GM12878 (cell line): Measurements from ENCODE around the gene NAXE. TPM values are rescaled to one million over a fixed set of nuclear protein-coding genes. Genes with fewer than 3 reads are reported as not detected.

Source experiments
- ATAC-seq: fragments of 200-7000 bp; cut with Tn5 transposase; 3 replicates; pipeline ENCODE4 v1.9.1; 2020; ENCODE audit warnings: mild to moderate bottlenecking, moderate library complexity
- BruUV-seq: library from RNA; stranded (reverse); fragments of 400-500 nt; replicated peaks from 2 replicates; lab custom pipeline; 2021; lab: Mats Ljungman, UMichigan
- CTCF ChIA-PET: fragments of 300-600 bp; sonication (Branson Sonifier 250); formaldehyde crosslinking; extraction: SDS; loops from one replicate; lab custom pipeline; 2021; ENCODE audit warnings: inconsistent platforms; lab: Yijun Ruan, JAX
- POLR2A ChIA-PET: fragments of 350-600 bp; formaldehyde crosslinking; extraction: SDS; loops from one replicate; lab custom pipeline; 2021; ENCODE audit warnings: inconsistent platforms; lab: Charles Lee
- RAD21 ChIA-PET: fragments of 300-600 bp; sonication (Branson Sonifier 250); formaldehyde crosslinking; loops from one replicate; lab custom pipeline; 2023; ENCODE audit warnings: antibody characterized with exemption; ENCODE audit not compliant: unreplicated experiment; lab: Charles Lee
- SMC1A ChIA-PET: fragments of 300-600 bp; sonication (Branson Sonifier 250); formaldehyde crosslinking; loops from one replicate; lab custom pipeline; 2023; ENCODE audit not compliant: unreplicated experiment, uncharacterized antibody; lab: Charles Lee
- DNase-seq: peaks from one replicate; pipeline ENCODE4 v3.0.0-alpha.2; 2011; ENCODE audit warnings: low read depth, low spot score
- FAIRE-seq: peaks from 3 replicates; lab custom pipeline; 2011; peaks lifted over from hg19 to GRCh38; lab: Jason Lieb, UNC
- H2AFZ ChIP-seq: 2 replicates; pipeline ENCODE4 v1.6.0; 2011; ENCODE audit warnings: low read depth, low read length, control low read depth; ENCODE audit not compliant: control insufficient read depth
- H3K27ac ChIP-seq: 2 replicates; pipeline ENCODE4 v1.5.1; 2011; ENCODE audit warnings: control low read depth; ENCODE audit not compliant: control insufficient read depth, insufficient read depth
- H3K27me3 ChIP-seq, 2 experiments: replicated peaks in 1 of 2; 2 replicates each; pipeline versions ENCODE4 v1.6.0 to v1.6.1; 2011; ENCODE audit warnings: low read length in 1 of 2; ENCODE audit not compliant: control insufficient read depth in 2 of 2, insufficient read depth in 2 of 2
- H3K36me3 ChIP-seq, 2 experiments: 2 replicates each; pipeline ENCODE4 v1.5.1; 2011; ENCODE audit warnings: low read length in 1 of 2; ENCODE audit not compliant: control insufficient read depth in 2 of 2, insufficient read depth in 2 of 2
- H3K4me1 ChIP-seq: 2 replicates; pipeline ENCODE4 v1.6.1; 2011; ENCODE audit warnings: mild to moderate bottlenecking, low read length, moderate library complexity, mixed read lengths; ENCODE audit not compliant: control insufficient read depth, insufficient read depth
- H3K4me2 ChIP-seq: 2 replicates; pipeline ENCODE4 v1.6.0; 2011; ENCODE audit warnings: control low read depth; ENCODE audit not compliant: control insufficient read depth, insufficient read depth
- H3K4me3 ChIP-seq: fragments of 200-600 bp; sonication (generic); 2 replicates; pipeline ENCODE4 v1.5.1; 2016
- H3K79me2 ChIP-seq: 2 replicates; pipeline ENCODE4 v1.6.0; 2011; ENCODE audit warnings: low read length; ENCODE audit not compliant: control insufficient read depth, insufficient read depth
- H3K9ac ChIP-seq: 2 replicates; pipeline ENCODE4 v1.8.0; 2011; ENCODE audit warnings: low read length, control low read depth, mixed read lengths; ENCODE audit not compliant: control insufficient read depth, insufficient read depth
- H3K9me3 ChIP-seq: replicated peaks from 3 replicates; pipeline ENCODE4 v1.5.1; 2011; ENCODE audit warnings: mild to moderate bottlenecking, low read length; ENCODE audit not compliant: control insufficient read depth, insufficient read depth
- H4K20me1 ChIP-seq: 2 replicates; pipeline ENCODE4 v1.6.0; 2011; ENCODE audit not compliant: control insufficient read depth, insufficient read depth
- ATF3 ChIP-seq: IDR thresholded peaks from 2 replicates; pipeline ENCODE4 v1.6.1; 2011; ENCODE audit warnings: low read depth, mild to moderate bottlenecking, low read length, moderate library complexity, borderline replicate concordance; ENCODE audit errors: extremely low read depth
- BRCA1 ChIP-seq: IDR thresholded peaks from 2 replicates; pipeline ENCODE4 v1.6.1; 2011; ENCODE audit warnings: low read depth, low read length, improper control_type of control experiment
- E2F4 ChIP-seq: IDR thresholded peaks from 2 replicates; pipeline ENCODE4 v1.6.1; 2012; ENCODE audit warnings: low read depth, low read length, improper control_type of control experiment
- EGR1 ChIP-seq, 2 experiments: IDR thresholded peaks; 1 replicate in 1 of 2; 2 replicates in 1 of 2; pipeline ENCODE4 v1.6.1; 2011 to 2012; ENCODE audit warnings: low read depth in 2 of 2, low read length in 2 of 2, borderline replicate concordance in 1 of 2, mild to moderate bottlenecking in 1 of 2, moderate library complexity in 1 of 2
- FOXK2 ChIP-seq: fragments of 450-650 bp; IDR thresholded peaks from 2 replicates; pipeline ENCODE4 v1.6.1; 2017; ENCODE audit warnings: mild to moderate bottlenecking, moderate library complexity
- FOXM1 ChIP-seq: IDR thresholded peaks from 2 replicates; pipeline ENCODE4 v1.6.1; 2012; ENCODE audit warnings: low read depth, mild to moderate bottlenecking, inconsistent platforms, low read length, moderate library complexity
- IRF4 ChIP-seq: IDR thresholded peaks from 2 replicates; pipeline ENCODE4 v1.6.1; 2011; ENCODE audit warnings: low read depth, low read length
- KDM1A ChIP-seq: fragments of 200-600 bp; sonication (generic); IDR thresholded peaks from 2 replicates; pipeline ENCODE4 v1.6.1; 2016; ENCODE audit warnings: borderline replicate concordance
- MYC ChIP-seq: IDR thresholded peaks from 2 replicates; pipeline ENCODE4 v1.6.1; 2011; ENCODE audit warnings: mild to moderate bottlenecking, low read length, moderate library complexity, inconsistent platforms; ENCODE audit not compliant: insufficient read depth, insufficient replicate concordance, insufficient read length, severe bottlenecking
- NR2C2 ChIP-seq: IDR thresholded peaks from 2 replicates; pipeline ENCODE4 v1.6.1; 2011; ENCODE audit warnings: borderline replicate concordance, low read depth; ENCODE audit not compliant: control insufficient read depth, insufficient read length
- SPI1 ChIP-seq: IDR thresholded peaks from 2 replicates; pipeline ENCODE4 v1.6.1; 2011; ENCODE audit warnings: low read depth, mild to moderate bottlenecking, low read length, moderate library complexity, borderline replicate concordance; ENCODE audit not compliant: insufficient read depth
- TCF3 ChIP-seq: IDR thresholded peaks from 2 replicates; pipeline ENCODE4 v1.6.1; 2012; ENCODE audit warnings: low read depth, mild to moderate bottlenecking, low read length, borderline replicate concordance; ENCODE audit not compliant: insufficient read depth
- USF2 ChIP-seq: IDR thresholded peaks from 2 replicates; pipeline ENCODE4 v1.6.1; 2011; ENCODE audit warnings: low read depth, low read length, improper control_type of control experiment, borderline replicate concordance
- ZBTB40 ChIP-seq: fragments of 450-650 bp; IDR thresholded peaks from 2 replicates; pipeline ENCODE4 v1.6.1; 2016; ENCODE audit warnings: mild to moderate bottlenecking, moderate library complexity, borderline replicate concordance
- ZNF217 ChIP-seq: fragments of 450-650 bp; IDR thresholded peaks from 2 replicates; pipeline ENCODE4 v1.6.1; 2017; ENCODE audit warnings: antibody characterized with exemption, mild to moderate bottlenecking
- WGBS: methylation state at CpG from one replicate; pipeline ENCODE4 v1.1.6; 2016; ENCODE audit warnings: low lambda C conversion rate; ENCODE audit not compliant: insufficient replicate concordance, insufficient coverage; ENCODE audit errors: missing lambda C conversion rate; 5-methylcytosine and 5-hydroxymethylcytosine counted together
- in situ Hi-C: fragments of 300-500 bp; cut with MboI; formaldehyde crosslinking; loops from 9 replicates; pipeline ENCODE4 v1.14.3; 2018; ENCODE audit warnings: mixed read lengths
- intact Hi-C: fragments of 100-400 bp; cut with micrococcal nuclease; formaldehyde crosslinking; loops from one replicate; pipeline ENCODE4 v1.14.2; 2022; ENCODE audit not compliant: unreplicated experiment
- polyA plus RNA-seq, 11 experiments: library from polyadenylated mRNA; depleted of rRNA in 4 of 11; unstranded in 6 of 11; stranded (reverse) in 5 of 11; fragments of >200 nt; fragmentation: Nextera tagmentation in 4 of 11; fragmentation: Illumina TruSeq in 1 of 11; extraction: Ambion mirVana in 4 of 11; extraction: Trizol in 1 of 11; gene quantifications; 1 replicate in 1 of 11; 2 replicates in 10 of 11; pipeline versions ENCODE4 v1.2.1 to v1.2.3, GENCODE V29; 2011 to 2016; ENCODE audit warnings: inconsistent platforms in 2 of 11, missing spikeins in 2 of 11, low read depth in 1 of 11
- total RNA-seq, 4 experiments: library from RNA; depleted of rRNA in 3 of 4; stranded (reverse); fragments of >200 nt in 3 of 4; fragmentation: Illumina TruSeq in 1 of 4; extraction: Trizol in 1 of 4; gene quantifications; 2 replicates each; pipeline versions ENCODE4 v1.2.1 to v1.2.3, GENCODE V29; 2013 to 2021

The NAXE gene
- total and polyA plus RNA-seq, 10 of the 15 experiments (the other 5 are each of a cell fraction or from before 2014, with no cell fraction given) = 17.8 to 93.3 (median 68.8) TPM

- Histone ChIP-seq H3K4me1 (no peaks in the 10 kb centered on the region), H3K36me3 (peaks cover 0 to 2% of the 10 kb centered on the region in 2 experiments; a peak in 3 of 4 replicates), H3K4me2 (no peak overlapping the region), H3K79me2 (no peaks in the 10 kb centered on the region), H4K20me1 (no peaks in the 10 kb centered on the region), H3K9ac (no peak overlapping the region)
- no peak; the same call in 2 of the 3 replicates for ATAC-seq
- intact Hi-C loops = no loop called here
- 67% methylated on average over 4 of the region's 4 CpGs for WGBS
- ChIA-PET POLR2A (interaction anchor here (0.9 kb wide), 1 partner anchor 209 kb away, joined by 5 read pairs; no protein-coding TSS in a partner anchor), SMC1A (no interaction called here)
- TF ChIP-seq BRCA1 = no peak
- no peak for TF ChIP-seq NR2C2
- no peak for TF ChIP-seq SPI1
- no peak for TF ChIP-seq FOXM1
- no peak for TF ChIP-seq ZNF217
- TF ChIP-seq EGR1 (IDR thresholded peaks at IDR 0.05; ENCODE audit: borderline replicate concordance in 1 of 2, low read depth in 2 of 2, low read length in 2 of 2) = no peak
- TF ChIP-seq USF2 = no peak
- TF ChIP-seq ATF3 = no peak
- TF ChIP-seq IRF4 = no peak
- TF ChIP-seq MYC = no peak
- TF ChIP-seq KDM1A = no peak
- TF ChIP-seq ZBTB40 = no peak
- TF ChIP-seq FOXK2 = no peak
- no peak for TF ChIP-seq E2F4
- TF ChIP-seq TCF3 = no peak
- TF ChIP-seq, all 136 proteins: peak for 0
- in situ Hi-C loops = no loop called here
- no TSS peak for BruUV-seq
- RAD21 ChIA-PET = no interaction called here
- H2AFZ ChIP-seq = no peak overlapping the region
- DNase-seq (no peak), FAIRE-seq (no peak)
- H3K27me3 ChIP-seq = no peaks in the 10 kb centered on the region
- CTCF ChIA-PET = interaction anchor here (1.1 to 1.6 kb wide), 3 partner anchors 67 to 161 kb away, joined by 3 read pairs; no protein-coding TSS in a partner anchor
- no peaks in the 10 kb centered on the region for H3K9me3 ChIP-seq
- no peak overlapping the region for H3K4me3 ChIP-seq
- H3K27ac ChIP-seq = no peak overlapping the region
Measured at GRCh38 chr1:156547434-156547833, 44.1 kb upstream of the NAXE start.
